Osteoblast (primary cell): ENCODE data around the gene NLRX1. TPM values are rescaled to one million over a fixed set of nuclear protein-coding genes. Genes with fewer than 3 reads are reported as not detected.
"Not testable (repeated sequence)": the region's sequence is repeated elsewhere in the genome, so short reads cannot be mapped to it uniquely, and the experiment has no call there.

Source experiments
- DNase-seq: peaks from one replicate; pipeline ENCODE4 v3.0.0; 2011; ENCODE audit warnings: low spot score, mixed read lengths; ENCODE audit not compliant: insufficient read length; ENCODE audit errors: missing footprints
- H2AFZ ChIP-seq: 2 replicates; pipeline ENCODE4 v1.6.0; 2011; ENCODE audit warnings: mild to moderate bottlenecking, low read length
- H3K27ac ChIP-seq: 2 replicates; pipeline ENCODE4 v1.5.1; 2011; ENCODE audit warnings: mild to moderate bottlenecking, low read depth, low read length, moderate library complexity
- H3K27me3 ChIP-seq: 2 replicates; pipeline ENCODE4 v1.6.0; 2012; ENCODE audit warnings: mild to moderate bottlenecking, control low read depth, inconsistent platforms, low read length, moderate library complexity; ENCODE audit not compliant: insufficient read depth
- H3K36me3 ChIP-seq: 2 replicates; pipeline ENCODE4 v1.5.1; 2011; ENCODE audit warnings: mild to moderate bottlenecking, low read length, control low read depth, moderate library complexity; ENCODE audit not compliant: insufficient read depth
- H3K4me1 ChIP-seq: 2 replicates; pipeline ENCODE4 v1.5.1; 2011; ENCODE audit warnings: mild to moderate bottlenecking, low read length, control low read depth, moderate library complexity; ENCODE audit not compliant: insufficient read depth
- H3K4me2 ChIP-seq: 2 replicates; pipeline ENCODE4 v1.6.0; 2011; ENCODE audit warnings: mild to moderate bottlenecking, low read length; ENCODE audit not compliant: insufficient read depth
- H3K4me3 ChIP-seq: fragments of 200-600 bp; sonication (generic); 3 replicates; pipeline ENCODE4 v1.5.1; 2012; ENCODE audit warnings: mild to moderate bottlenecking, low read length, inconsistent platforms; ENCODE audit not compliant: insufficient read depth
- H3K79me2 ChIP-seq: 2 replicates; pipeline ENCODE4 v1.6.0; 2012; ENCODE audit warnings: mild to moderate bottlenecking, low read length, control low read depth, inconsistent platforms; ENCODE audit not compliant: insufficient read depth
- H3K9me3 ChIP-seq: 2 replicates; pipeline ENCODE4 v1.5.1; 2011; ENCODE audit warnings: low read depth, low read length, control low read depth
- H4K20me1 ChIP-seq: 2 replicates; pipeline ENCODE4 v1.6.0; 2012; ENCODE audit warnings: mild to moderate bottlenecking, low read length, control low read depth; ENCODE audit not compliant: insufficient read depth
- total RNA-seq: library from RNA; depleted of rRNA; stranded (reverse); fragments of >200 nt; gene quantifications from 2 replicates; pipeline ENCODE4 v1.2.3, GENCODE V29; 2012
- TF ChIP-seq, protein P1 (sequence below): IDR thresholded peaks from 2 replicates; pipeline ENCODE4 v1.5.1; 2011; ENCODE audit warnings: mild to moderate bottlenecking, low read depth, low read length, moderate library complexity; ENCODE audit errors: extremely low read depth

Gene NLRX1
- total RNA-seq, 1 donor: 29.7 TPM

DNA sequence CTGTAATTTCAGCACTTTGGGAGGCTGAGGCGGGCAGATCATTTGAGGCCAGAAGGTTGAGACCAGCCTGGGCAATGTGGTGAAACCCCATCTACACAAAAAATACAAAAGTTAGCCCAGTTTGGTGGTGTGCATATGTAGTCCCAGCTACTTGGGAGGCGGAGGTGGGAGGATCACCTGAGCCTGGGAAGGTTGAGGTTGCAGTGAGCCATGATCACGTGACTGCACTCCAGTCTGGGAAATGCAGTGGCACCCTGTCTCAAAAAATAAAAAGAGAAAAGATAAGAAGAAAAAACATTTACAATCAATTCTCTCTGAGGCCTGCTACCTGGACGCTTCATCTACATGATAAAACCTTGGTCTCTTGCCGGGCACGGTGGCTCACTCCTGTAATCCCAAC, 30.4 kb downstream of the NLRX1 start:
- TF ChIP-seq, protein P1, sequence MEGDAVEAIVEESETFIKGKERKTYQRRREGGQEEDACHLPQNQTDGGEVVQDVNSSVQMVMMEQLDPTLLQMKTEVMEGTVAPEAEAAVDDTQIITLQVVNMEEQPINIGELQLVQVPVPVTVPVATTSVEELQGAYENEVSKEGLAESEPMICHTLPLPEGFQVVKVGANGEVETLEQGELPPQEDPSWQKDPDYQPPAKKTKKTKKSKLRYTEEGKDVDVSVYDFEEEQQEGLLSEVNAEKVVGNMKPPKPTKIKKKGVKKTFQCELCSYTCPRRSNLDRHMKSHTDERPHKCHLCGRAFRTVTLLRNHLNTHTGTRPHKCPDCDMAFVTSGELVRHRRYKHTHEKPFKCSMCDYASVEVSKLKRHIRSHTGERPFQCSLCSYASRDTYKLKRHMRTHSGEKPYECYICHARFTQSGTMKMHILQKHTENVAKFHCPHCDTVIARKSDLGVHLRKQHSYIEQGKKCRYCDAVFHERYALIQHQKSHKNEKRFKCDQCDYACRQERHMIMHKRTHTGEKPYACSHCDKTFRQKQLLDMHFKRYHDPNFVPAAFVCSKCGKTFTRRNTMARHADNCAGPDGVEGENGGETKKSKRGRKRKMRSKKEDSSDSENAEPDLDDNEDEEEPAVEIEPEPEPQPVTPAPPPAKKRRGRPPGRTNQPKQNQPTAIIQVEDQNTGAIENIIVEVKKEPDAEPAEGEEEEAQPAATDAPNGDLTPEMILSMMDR: no peak
- no peaks in the 10 kb centered on the region for H3K36me3 ChIP-seq
- no peak overlapping the region for H3K4me3 ChIP-seq
- no peak overlapping the region for H3K4me2 ChIP-seq
- H2AFZ ChIP-seq: no peak overlapping the region
- H4K20me1 ChIP-seq: no peaks in the 10 kb centered on the region
- H3K27me3 ChIP-seq: no peaks in the 10 kb centered on the region
- H3K27ac ChIP-seq: no peak overlapping the region
- H3K9me3 ChIP-seq: no peaks in the 10 kb centered on the region
- no peak for DNase-seq
- H3K4me1 ChIP-seq: no peaks in the 10 kb centered on the region
- no peaks in the 10 kb centered on the region for H3K79me2 ChIP-seq

DNA sequence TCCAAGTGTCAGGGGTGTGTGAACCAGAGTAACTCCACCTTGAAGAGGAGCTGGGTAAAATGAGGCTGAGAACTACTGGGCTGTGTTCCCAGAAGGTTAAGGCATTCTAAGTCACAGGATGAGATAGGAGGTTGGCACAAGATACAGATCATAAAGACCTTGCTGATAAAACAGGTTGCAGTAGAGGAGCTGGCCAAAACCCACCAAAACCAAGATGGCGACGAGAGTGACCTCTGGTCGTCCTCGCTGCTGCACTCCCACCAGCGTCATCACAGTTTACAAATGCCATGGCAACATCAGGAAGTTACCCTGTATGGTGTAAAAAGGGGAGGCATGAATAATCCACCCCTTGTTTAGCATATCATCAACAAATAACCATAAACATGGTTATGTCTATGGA, 32.7 kb downstream of the NLRX1 start:
- H3K4me1 ChIP-seq, H2AFZ ChIP-seq, H3K4me2 ChIP-seq, H3K27ac ChIP-seq, H3K36me3 ChIP-seq, H4K20me1 ChIP-seq, DNase-seq, H3K79me2 ChIP-seq, H3K9me3 ChIP-seq, H3K4me3 ChIP-seq, H3K27me3 ChIP-seq: not testable (repeated sequence)

DNA sequence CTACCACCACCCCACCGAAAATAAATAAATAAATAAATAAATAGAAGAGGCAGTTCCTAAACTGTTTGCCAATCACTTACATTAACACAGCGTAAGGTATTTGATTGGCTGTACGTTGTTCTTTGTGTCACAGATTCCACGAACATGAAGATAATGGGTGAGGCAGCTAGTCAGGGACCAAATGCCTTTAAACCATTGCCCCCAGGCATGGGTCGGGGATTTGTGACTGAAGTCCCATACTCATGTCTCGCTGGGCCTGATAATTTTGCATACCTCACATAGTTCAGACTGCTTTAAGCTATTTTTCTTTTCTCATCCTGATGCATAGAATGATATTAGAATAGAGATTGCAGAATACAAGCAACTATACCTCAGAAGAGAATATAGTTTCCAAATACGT, 34.0 kb downstream of the NLRX1 start:
- H3K79me2 ChIP-seq: peaks cover 12% of the 10 kb centered on the region
- no peak overlapping the region for H2AFZ ChIP-seq
- TF ChIP-seq, protein P1: no peak
- H3K4me3 ChIP-seq: no peak overlapping the region
- H3K4me1 ChIP-seq: peaks cover 11% of the 10 kb centered on the region
- H4K20me1 ChIP-seq: peaks cover 4% of the 10 kb centered on the region
- H3K4me2 ChIP-seq: no peak overlapping the region
- H3K36me3 ChIP-seq: no peaks in the 10 kb centered on the region
- DNase-seq: no peak
- no peaks in the 10 kb centered on the region for H3K27me3 ChIP-seq
- H3K27ac ChIP-seq: no peak overlapping the region
- H3K9me3 ChIP-seq: no peaks in the 10 kb centered on the region

DNA sequence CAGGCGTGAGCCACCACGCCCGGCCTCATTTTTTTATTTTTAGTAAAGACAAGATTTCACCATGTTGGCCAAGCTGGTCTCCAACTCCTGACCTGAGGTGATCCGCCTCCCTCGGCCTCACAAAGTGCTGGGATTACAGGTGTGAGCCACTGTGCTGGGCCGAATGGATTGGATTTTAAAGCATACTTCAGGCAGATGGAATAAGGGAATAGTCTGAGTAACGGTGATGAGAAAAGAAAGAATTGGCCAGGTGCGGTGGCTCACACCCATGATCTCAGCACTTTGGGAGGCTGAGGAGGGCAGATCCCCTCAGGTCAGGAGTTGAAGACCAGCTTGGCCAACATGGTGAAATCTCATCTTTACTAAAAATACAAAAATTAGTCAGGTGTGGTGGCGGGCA, 35.5 kb downstream of the NLRX1 start:
- peaks cover 14% of the 10 kb centered on the region for H3K4me1 ChIP-seq
- H4K20me1 ChIP-seq: peaks cover 13% of the 10 kb centered on the region
- H3K4me2 ChIP-seq: no peak overlapping the region
- TF ChIP-seq, protein P1: no peak
- no peak overlapping the region for H2AFZ ChIP-seq
- peaks cover 27% of the 10 kb centered on the region for H3K79me2 ChIP-seq
- no peaks in the 10 kb centered on the region for H3K27me3 ChIP-seq
- no peaks in the 10 kb centered on the region for H3K9me3 ChIP-seq
- no peaks in the 10 kb centered on the region for H3K36me3 ChIP-seq
- no peak overlapping the region for H3K27ac ChIP-seq
- no peak overlapping the region for H3K4me3 ChIP-seq
- no peak for DNase-seq
